ENCODE results near the gene ALDH3B2. TPM values are rescaled to one million over a fixed set of nuclear protein-coding genes. Genes with fewer than 3 reads are reported as not detected.

ALDH3B2 gene
- total RNA-seq, 3 donors from 2014 or later = 0.29 to 0.48 TPM; not detected in 1

GRCh38 chr11:67615728-67616430, 58.5 kb downstream of the ALDH3B2 start:
- ATAC-seq (peak; percentile 1), DNase-seq (peak in 2 of 3 donors; percentile 34 to 51)
- intact Hi-C loops (cut with DNase I, micrococcal nuclease) = no loop called here
- Histone ChIP-seq H3K9me3 (no peaks in the 10 kb centered on the region), H3K36me3 (ENCODE audit: low read depth) (peaks cover 4% of the 10 kb centered on the region), H3K4me3 (no peak overlapping the region), H3K4me1 (ENCODE audit: low read depth) (peaks cover 5% of the 10 kb centered on the region)
- TF ChIP-seq, protein P1, sequence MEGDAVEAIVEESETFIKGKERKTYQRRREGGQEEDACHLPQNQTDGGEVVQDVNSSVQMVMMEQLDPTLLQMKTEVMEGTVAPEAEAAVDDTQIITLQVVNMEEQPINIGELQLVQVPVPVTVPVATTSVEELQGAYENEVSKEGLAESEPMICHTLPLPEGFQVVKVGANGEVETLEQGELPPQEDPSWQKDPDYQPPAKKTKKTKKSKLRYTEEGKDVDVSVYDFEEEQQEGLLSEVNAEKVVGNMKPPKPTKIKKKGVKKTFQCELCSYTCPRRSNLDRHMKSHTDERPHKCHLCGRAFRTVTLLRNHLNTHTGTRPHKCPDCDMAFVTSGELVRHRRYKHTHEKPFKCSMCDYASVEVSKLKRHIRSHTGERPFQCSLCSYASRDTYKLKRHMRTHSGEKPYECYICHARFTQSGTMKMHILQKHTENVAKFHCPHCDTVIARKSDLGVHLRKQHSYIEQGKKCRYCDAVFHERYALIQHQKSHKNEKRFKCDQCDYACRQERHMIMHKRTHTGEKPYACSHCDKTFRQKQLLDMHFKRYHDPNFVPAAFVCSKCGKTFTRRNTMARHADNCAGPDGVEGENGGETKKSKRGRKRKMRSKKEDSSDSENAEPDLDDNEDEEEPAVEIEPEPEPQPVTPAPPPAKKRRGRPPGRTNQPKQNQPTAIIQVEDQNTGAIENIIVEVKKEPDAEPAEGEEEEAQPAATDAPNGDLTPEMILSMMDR (IDR thresholded peaks at IDR 0.05) = no peak

GRCh38 chr11:67614730-67615714, 59.4 kb downstream of the ALDH3B2 start:
- Histone ChIP-seq H3K9me3 (no peaks in the 10 kb centered on the region), H3K4me1 (ENCODE audit: low read depth) (peaks cover 5% of the 10 kb centered on the region), H3K4me3 (no peak overlapping the region), H3K36me3 (ENCODE audit: low read depth) (peaks cover 4% of the 10 kb centered on the region)
- TF ChIP-seq, protein P1 (IDR thresholded peaks at IDR 0.05) = peak; percentile 44
- intact Hi-C loops (cut with DNase I, micrococcal nuclease) = no loop called here
- ATAC-seq (peak; percentile 75), DNase-seq (peak; percentile 67 to 79 (median 73))

DNA sequence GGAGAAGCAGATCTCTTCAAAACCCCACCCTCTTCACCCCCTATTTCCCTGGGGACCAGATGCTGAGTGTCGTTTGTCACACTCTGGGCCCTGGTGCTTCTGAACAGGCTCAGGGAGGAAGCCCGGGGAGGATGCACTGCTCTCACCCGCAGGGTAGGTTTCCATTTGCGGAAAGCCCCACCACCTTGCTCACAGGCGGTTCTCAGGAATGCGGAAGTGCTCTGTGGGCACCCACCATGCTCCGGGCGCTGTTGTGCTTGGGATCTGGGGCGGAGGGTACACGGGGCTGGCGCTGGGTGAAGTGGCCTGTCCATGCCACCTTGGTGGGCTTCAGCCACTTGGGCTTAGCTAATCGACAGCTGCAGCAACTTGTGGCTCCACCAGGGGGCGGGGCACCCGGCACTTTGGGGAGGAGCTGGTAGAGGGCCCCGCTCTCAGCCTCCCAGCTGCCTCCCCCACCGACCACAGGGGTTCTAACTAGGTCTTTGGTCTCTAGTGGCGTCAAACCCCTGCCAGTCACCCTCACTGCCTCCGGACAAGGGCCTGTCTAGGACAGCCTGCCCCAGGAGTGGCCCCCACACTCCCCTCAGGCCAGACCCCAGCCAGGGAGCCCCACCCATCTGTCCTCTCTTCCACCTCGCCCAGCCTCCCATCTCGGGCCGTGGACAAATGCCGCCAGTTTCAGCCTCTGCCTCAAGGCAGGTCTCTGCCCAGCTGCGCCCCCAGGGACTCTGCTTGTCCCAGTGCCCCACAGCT, 60.3 kb downstream of the ALDH3B2 start:
- Histone ChIP-seq H3K9me3 (no peaks in the 10 kb centered on the region), H3K4me3 (no peak overlapping the region), H3K4me1 (ENCODE audit: low read depth) (peaks cover 5% of the 10 kb centered on the region), H3K36me3 (ENCODE audit: low read depth) (peaks cover 4% of the 10 kb centered on the region)
- ATAC-seq (peak; percentile 84), DNase-seq (peak; percentile 73 to 86 (median 78))
- intact Hi-C loops (cut with DNase I, micrococcal nuclease) = no loop called here
- TF ChIP-seq, protein P1 (IDR thresholded peaks at IDR 0.05) = peak; percentile 35

DNA sequence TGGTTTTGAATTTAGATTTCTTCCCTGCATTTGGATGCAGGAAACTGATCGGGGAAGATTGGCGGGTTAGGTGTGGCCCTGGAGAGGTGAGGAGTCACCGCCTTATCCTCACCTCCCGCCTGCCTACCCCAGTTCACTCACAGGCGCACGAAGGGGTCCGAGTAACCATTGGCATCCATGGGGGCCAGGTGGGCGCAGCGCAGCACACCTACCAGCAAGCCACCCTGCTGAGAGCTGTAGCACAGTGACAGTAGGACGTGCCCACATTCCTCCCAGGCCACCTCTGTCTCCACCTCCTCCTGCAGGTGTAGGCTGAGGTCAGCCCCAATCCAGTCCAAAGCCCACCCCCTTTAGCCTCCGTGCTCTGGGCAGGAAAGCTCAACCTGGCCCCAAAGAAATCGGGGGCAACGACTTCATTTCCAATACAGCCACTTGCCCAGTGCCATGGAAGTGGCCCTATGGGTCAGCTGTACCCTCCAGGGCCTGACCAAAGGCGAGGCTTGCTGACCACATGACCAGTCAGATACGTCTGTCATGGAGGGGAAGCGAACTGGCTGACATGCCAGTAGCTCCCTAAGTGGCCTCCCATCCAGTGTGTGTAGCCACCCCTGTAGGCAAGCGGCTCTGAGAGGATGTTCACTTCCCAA, 61.0 kb downstream of the ALDH3B2 start:
- Histone ChIP-seq H3K4me1 (ENCODE audit: low read depth) (peaks cover 5% of the 10 kb centered on the region), H3K36me3 (ENCODE audit: low read depth) (peaks cover 4% of the 10 kb centered on the region), H3K4me3 (no peak overlapping the region), H3K9me3 (no peaks in the 10 kb centered on the region)
- TF ChIP-seq, protein P1 (IDR thresholded peaks at IDR 0.05) = no peak
- DNase-seq (peak in 1 of 3 donors; percentile 51), ATAC-seq (no peak)
- intact Hi-C loops (cut with DNase I, micrococcal nuclease) = no loop called here

GRCh38 chr11:67612751-67613150, 61.7 kb downstream of the ALDH3B2 start:
- no peak overlapping the region for H3K4me3 ChIP-seq
- H3K4me1 ChIP-seq (ENCODE audit: low read depth) = peaks cover 8% of the 10 kb centered on the region
- intact Hi-C loops (cut with DNase I, micrococcal nuclease) = no loop called here
- DNase-seq (peak in 1 of 3 donors; percentile 58), ATAC-seq (no peak)
- TF ChIP-seq, protein P1 (IDR thresholded peaks at IDR 0.05) = no peak
- no peaks in the 10 kb centered on the region for H3K9me3 ChIP-seq
- H3K36me3 ChIP-seq (ENCODE audit: low read depth) = peaks cover 4% of the 10 kb centered on the region

All from mucosa of descending colon (tissue), 3 donors.